ENCODE data around the gene CEP72.

The CEP72 gene

DNA sequence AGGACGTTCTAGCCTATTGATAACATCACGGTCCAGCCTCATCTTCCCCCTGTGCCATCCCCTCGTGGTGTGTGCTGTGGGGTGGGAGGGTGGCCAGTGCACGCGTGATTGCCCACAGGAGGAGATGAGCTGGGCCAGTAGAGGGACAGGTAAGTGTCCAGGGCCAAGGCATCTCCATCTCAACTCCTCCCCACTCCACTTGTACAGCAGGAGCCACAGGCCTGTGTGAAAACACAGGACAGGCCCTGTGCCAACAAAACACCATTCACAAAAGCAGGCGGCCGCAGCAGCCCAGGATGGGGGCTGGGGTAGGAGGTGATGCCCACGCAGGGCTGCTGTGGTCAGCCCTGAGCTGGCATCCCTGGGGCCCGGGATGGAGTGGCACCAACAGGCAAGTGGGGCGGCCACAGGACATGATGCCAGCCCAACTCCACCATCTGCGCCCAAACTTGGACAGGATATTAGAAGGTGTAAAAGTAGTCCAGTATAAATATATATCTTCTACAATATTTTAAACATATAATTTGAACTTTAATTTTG, 48.4 kb downstream of the CEP72 start:
- TF ChIP-seq CREB1 (IDR thresholded peaks at IDR 0.05; ENCODE audit: low read depth) (no peak), TAF1 (IDR thresholded peaks at IDR 0.05; ENCODE audit: low read depth) (no peak)

DNA sequence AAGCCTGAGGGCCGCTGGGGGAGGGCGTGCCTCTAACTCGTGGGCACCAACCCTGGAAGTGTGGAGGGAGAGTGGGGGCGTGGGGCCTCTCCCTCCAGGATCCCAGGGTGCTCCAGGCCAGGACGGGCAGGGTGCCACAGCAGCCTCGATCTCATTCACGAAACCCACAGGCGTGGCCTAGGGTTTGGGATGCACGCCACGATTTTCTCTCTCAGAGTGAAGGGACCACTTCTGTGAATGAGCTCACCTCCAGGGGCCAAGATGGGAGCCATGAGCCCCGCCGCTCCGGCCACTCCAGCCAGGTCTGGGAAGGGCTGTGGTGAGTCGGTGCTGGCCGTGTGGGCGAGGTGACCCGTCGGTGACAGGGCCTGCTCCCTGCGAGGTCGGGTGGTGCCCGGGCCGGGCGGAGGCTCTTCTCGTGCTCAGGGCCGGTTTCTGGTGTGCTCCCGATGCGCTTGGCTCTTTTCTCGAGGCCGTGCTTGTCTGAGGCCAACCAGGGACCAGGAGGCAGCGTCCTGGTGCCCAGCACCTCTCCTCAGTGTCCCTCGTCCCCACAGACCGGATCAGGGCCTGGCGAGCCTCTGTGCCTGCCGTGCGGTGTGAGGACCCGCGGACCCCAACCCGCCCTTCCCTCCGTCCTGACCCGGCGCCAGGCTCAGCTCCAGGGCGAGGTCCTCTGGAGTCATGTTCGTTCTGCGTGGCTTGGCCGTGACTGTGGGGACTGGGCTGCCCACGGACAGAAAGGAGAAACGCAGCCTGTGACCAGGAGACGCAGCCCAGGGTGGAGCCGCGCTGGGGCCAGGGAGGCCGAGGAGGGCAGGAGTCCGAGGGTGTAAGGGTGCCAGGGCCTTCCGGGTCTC, 50.0 kb downstream of the CEP72 start:
- TF ChIP-seq EP300 (IDR thresholded peaks at IDR 0.05; ENCODE audit: borderline replicate concordance) (no peak), CEBPB (IDR thresholded peaks at IDR 0.05) (no peak), YY1 (IDR thresholded peaks at IDR 0.05; ENCODE audit: low read depth) (no peak), FOXM1 (IDR thresholded peaks at IDR 0.05; ENCODE audit: borderline replicate concordance, low read depth) (no peak), TCF12 (IDR thresholded peaks at IDR 0.05; ENCODE audit: low read depth) (no peak), TEAD4 (IDR thresholded peaks at IDR 0.05) (no peak), REST (IDR thresholded peaks at IDR 0.05; ENCODE audit: low read depth) (no peak), ZBTB7A (IDR thresholded peaks at IDR 0.05; ENCODE audit: low read depth) (no peak), EGR1 (IDR thresholded peaks at IDR 0.05) (no peak), TAF1 (IDR thresholded peaks at IDR 0.05; ENCODE audit: low read depth) (no peak), NFIC (IDR thresholded peaks at IDR 0.05) (no peak)
- TF ChIP-seq, protein P1, sequence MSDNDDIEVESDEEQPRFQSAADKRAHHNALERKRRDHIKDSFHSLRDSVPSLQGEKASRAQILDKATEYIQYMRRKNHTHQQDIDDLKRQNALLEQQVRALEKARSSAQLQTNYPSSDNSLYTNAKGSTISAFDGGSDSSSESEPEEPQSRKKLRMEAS (IDR thresholded peaks at IDR 0.05): no peak
- TF ChIP-seq, protein P2, sequence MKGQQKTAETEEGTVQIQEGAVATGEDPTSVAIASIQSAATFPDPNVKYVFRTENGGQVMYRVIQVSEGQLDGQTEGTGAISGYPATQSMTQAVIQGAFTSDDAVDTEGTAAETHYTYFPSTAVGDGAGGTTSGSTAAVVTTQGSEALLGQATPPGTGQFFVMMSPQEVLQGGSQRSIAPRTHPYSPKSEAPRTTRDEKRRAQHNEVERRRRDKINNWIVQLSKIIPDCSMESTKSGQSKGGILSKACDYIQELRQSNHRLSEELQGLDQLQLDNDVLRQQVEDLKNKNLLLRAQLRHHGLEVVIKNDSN (IDR thresholded peaks at IDR 0.05): no peak

DNA sequence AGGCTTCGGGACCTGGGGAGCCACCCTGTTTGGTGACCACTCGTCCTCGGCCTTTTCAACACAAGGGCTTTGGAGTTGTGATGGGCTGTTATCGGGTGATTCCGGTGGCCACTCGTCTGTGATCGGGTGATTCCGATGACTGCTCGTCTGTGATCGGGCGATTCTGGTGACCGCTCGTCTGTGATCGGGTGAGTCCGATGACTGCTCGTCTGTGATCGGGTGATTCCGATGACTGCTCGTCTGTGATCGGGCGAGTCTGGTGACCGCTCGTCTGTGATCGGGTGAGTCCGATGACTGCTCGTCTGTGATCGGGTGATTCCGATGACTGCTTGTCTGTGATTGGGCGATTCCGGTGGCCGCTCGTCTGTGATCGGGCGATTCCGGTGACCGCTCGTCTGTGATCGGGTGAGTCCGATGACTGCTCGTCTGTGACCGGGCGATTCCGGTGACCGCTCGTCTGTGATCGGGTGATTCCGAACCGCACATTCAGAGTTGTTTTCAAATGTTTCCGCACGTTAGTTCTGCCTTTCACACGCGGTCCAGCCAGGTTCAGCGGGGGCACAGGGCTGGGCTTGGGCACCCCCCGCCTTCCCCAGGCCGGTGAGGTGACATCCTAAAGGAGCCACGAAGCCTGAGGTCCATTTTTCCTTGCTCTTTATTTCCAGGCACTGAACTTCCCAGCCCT, 50.8 kb downstream of the CEP72 start:
- TF ChIP-seq EP300 (IDR thresholded peaks at IDR 0.05; ENCODE audit: borderline replicate concordance) (no peak), FOXM1 (IDR thresholded peaks at IDR 0.05; ENCODE audit: borderline replicate concordance, low read depth) (no peak), TCF12 (IDR thresholded peaks at IDR 0.05; ENCODE audit: low read depth) (no peak), EGR1 (IDR thresholded peaks at IDR 0.05) (no peak), RAD21 (IDR thresholded peaks at IDR 0.05; ENCODE audit: low read depth) (no peak), NFIC (IDR thresholded peaks at IDR 0.05) (no peak), CREB1 (IDR thresholded peaks at IDR 0.05; ENCODE audit: low read depth) (no peak), ZBTB7A (IDR thresholded peaks at IDR 0.05; ENCODE audit: low read depth) (no peak), REST (IDR thresholded peaks at IDR 0.05; ENCODE audit: low read depth) (no peak), TAF1 (IDR thresholded peaks at IDR 0.05; ENCODE audit: low read depth) (no peak), TEAD4 (IDR thresholded peaks at IDR 0.05) (no peak)
- TF ChIP-seq, protein P2 (IDR thresholded peaks at IDR 0.05): no peak

DNA sequence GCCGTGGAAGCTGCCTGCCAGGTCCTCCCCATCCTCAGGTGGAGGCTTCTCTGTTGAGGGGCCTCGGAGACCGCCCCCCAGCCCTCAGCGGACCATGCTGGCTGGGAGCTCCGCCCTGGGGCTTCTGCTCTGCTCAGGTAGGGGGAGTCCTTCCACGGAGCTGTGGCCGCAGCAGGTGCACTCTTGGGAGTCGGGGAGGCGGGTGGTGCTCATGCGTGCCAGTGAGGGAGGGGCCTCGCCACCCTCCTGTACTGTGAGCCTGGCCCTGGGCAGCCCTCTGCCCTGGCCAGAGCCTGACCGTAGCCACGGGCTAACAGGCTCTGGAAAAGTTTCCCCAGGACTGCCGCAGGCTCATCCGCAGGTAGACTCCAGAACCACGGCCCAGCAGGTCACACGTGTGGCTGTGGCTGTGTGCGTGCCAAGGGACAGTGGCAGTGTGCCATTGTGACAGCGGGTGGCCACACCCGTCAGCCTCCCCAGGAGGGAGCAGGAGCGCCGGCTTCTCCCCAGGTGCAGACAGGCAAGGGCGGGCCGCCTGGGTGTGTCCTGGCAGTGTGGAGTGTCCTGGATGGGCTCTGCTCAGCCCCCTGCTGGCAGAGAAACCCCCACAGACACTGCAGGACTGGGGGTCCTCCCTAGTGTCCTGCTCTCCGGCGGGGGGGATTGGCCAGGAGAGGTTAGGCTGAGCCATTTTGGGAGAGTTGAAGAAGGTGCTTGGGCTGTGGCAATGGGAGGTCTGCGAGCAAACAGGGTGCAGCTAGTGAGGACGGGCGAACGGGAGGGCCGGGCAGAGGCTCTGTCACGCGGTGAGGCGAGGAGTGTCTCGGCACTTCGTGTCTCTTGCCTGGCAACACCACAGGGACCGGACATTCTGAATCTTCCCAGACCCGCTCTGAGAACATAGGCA, 51.5 kb downstream of the CEP72 start:
- TF ChIP-seq RAD21 (IDR thresholded peaks at IDR 0.05; ENCODE audit: low read depth) (no peak; the same call in 1 of the 2 replicates), EP300 (IDR thresholded peaks at IDR 0.05; ENCODE audit: borderline replicate concordance) (peak; percentile 87), TCF12 (IDR thresholded peaks at IDR 0.05; ENCODE audit: low read depth) (peak; percentile 93), EGR1 (IDR thresholded peaks at IDR 0.05) (no peak), YY1 (IDR thresholded peaks at IDR 0.05; ENCODE audit: low read depth) (no peak), FOXM1 (IDR thresholded peaks at IDR 0.05; ENCODE audit: borderline replicate concordance, low read depth) (0 out of 2 replicates have a peak, but pooled peaks have one; percentile 36), ZBTB7A (IDR thresholded peaks at IDR 0.05; ENCODE audit: low read depth) (peak; percentile 30; the same call in 1 of the 2 replicates), NFIC (IDR thresholded peaks at IDR 0.05) (peak; percentile 96), CREB1 (IDR thresholded peaks at IDR 0.05; ENCODE audit: low read depth) (no peak), TAF1 (IDR thresholded peaks at IDR 0.05; ENCODE audit: low read depth) (no peak), CEBPB (IDR thresholded peaks at IDR 0.05) (no peak), TEAD4 (IDR thresholded peaks at IDR 0.05) (peak; percentile 65), REST (IDR thresholded peaks at IDR 0.05; ENCODE audit: low read depth) (no peak)
- TF ChIP-seq, protein P2 (IDR thresholded peaks at IDR 0.05): peak; percentile 53
- TF ChIP-seq, protein P1 (IDR thresholded peaks at IDR 0.05): peak; percentile 64; the same call in 1 of the 2 replicates

Data from Ishikawa (cell line).